Neural cell (in vitro differentiated cells): ENCODE results near the gene PYGB.

Experiments used
- CTCF ChIP-seq: fragments of 450-650 bp; IDR thresholded peaks from 2 replicates; pipeline ENCODE4 v1.5.1; 2014; ENCODE audit warnings: antibody characterized with exemption, mild to moderate bottlenecking, moderate library complexity; ENCODE audit not compliant: poor library complexity, severe bottlenecking
- EP300 ChIP-seq: fragments of 450-650 bp; conservative IDR thresholded peaks from 2 replicates; pipeline ENCODE4 v1.6.1; 2014; ENCODE audit warnings: antibody characterized with exemption, mild to moderate bottlenecking, moderate library complexity; ENCODE audit not compliant: poor library complexity, severe bottlenecking
- EZH2 ChIP-seq: fragments of 200-600, 300-800 bp; shearing (Covaris generic), sonication (generic); IDR thresholded peaks from 2 replicates; pipeline ENCODE4 v1.6.1; 2014; ENCODE audit warnings: antibody characterized with exemption, low read length, borderline replicate concordance, mild to moderate bottlenecking; ENCODE audit not compliant: insufficient read depth, poor library complexity, severe bottlenecking
- POLR2AphosphoS5 ChIP-seq: IDR thresholded peaks from 2 replicates; pipeline ENCODE4 v1.6.1; 2012
- REST ChIP-seq: IDR thresholded peaks from 2 replicates; pipeline ENCODE4 v1.6.1; 2012; ENCODE audit warnings: borderline replicate concordance
- SMC3 ChIP-seq: fragments of 450-650 bp; conservative IDR thresholded peaks from 2 replicates; pipeline ENCODE4 v1.6.1; 2014; ENCODE audit warnings: antibody characterized with exemption, mild to moderate bottlenecking, moderate library complexity; ENCODE audit not compliant: poor library complexity
- TAF1 ChIP-seq: IDR thresholded peaks from 2 replicates; pipeline ENCODE4 v1.6.1; 2012; ENCODE audit warnings: low read depth

- TF ChIP-seq CTCF (no peak), EP300 (no peak), POLR2AphosphoS5 (no peak), REST (no peak), TAF1 (no peak), EZH2 (no peak), SMC3 (no peak)
These were observed 4.4 kb upstream of the PYGB start for GRCh38 chr20:25243416-25243979.
